GM19328 (cell line): Measurements from ENCODE around the gene EPB42.
A peak's percentile ranks its signal among the peaks of the same experiment; 100 is the strongest.

Experiments used
- ATAC-seq: cut with Tn5 transposase; IDR thresholded peaks from one replicate; pipeline ENCODE4 v1.9.1; 2021; ENCODE audit warnings: mild to moderate bottlenecking, moderate library complexity; ENCODE audit not compliant: unreplicated experiment

EPB42 gene

DNA sequence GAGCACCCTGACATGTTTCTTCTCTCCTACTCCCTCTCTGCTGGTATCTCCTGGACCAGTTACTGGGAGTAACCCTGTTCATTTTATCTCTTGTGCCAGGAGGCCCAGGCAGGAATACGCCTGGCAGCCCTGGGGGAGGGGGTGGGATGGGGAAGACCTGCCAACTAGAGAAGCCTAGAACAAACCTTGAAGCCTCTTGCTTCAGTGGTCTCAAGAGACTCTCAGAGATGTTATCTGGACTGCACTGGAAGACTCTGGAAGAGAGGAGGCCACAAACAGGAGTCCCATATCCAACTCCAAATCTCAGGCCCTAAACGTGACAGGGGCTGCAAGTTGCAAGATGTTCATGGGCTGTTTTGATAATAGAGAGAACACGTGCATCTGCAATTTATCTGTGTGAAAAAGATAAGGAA, at the start of gene EPB42:
Gene EPB42 (minus strand): TSS at position 28 of the 413 bp plus-strand sequence. CDS start 193 bp downstream, outside the sequence.
- ATAC-seq = no peak

DNA sequence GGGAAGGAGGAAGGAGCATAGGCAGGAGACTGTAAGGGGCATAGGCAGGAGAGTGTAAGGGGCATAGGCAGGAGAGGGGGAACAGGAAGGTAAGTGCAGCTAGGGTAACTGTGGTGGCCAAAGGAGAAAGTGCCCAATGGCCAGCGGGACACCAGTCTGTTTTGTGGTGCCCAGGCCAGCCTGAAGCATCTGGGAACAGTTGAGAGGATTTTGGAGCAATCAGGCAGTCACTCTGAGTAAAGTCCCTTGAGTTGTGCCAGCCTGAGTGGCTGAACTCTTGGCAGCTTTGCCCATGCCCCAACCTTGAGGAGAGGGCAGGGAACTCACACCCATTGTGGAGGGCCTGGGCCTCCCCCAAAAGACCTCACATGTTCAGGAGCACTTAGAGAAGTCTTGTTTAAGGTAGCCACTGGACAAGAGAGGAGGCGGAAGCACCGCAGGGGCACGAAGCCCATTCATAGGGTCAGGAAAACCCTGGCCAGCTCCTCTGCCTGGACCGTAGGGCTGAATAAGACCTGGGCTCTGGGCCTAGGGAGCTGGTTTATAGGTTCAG, 49.4 kb upstream of the EPB42 start:
- no peak for ATAC-seq

GRCh38 chr15:43268111-43269105, 47.6 kb upstream of the EPB42 start:
- no peak for ATAC-seq

DNA sequence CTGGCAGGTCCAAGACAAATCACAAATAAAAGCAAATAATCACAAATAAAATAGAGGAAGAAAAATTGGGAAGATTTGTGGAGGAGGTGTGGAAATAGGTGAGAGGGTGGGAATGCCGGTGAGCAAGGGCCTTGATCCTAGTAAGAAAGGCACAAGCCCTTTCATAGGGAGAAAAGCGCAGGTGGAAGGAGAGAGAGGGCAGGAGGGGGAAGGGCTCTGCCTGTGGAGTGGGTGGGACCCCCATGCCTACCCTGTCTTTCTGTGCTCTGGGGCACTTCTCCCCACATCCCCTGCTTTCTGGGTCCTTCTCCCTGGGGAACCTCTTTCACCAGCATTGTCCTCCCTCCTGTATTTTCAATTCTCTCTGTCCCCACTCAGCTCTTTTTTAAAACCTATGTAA, 46.6 kb upstream of the EPB42 start:
- ATAC-seq = no peak

DNA sequence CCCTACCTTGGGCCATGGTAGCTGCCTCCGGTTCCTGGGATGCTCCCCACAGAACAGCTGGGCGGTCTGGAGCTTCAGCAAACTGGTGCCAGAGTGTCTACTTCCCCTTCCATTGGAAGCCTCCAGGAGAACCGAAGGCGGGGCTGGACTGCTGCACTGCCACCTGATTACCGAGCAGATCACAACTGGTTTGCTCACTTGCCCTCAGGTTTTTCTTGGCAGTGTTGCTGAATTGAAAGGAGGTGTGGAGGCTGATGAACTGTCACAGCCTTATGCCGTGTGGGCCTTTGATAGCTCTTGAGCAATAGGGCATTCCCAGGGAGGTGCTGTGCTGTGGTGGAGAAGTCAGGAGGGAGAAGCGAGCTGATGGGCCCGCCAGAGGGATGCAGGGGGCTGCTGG, 46.0 kb upstream of the EPB42 start, which contains the start of gene TGM5:
Gene TGM5 (minus strand): TSS at position 95 of the 400 bp plus-strand sequence. CDS start 79 bp downstream, at position 16.
- ATAC-seq = no peak

- no peak for ATAC-seq
Measured at GRCh38 chr15:43266386-43266785, 45.6 kb upstream of the EPB42 start.

DNA sequence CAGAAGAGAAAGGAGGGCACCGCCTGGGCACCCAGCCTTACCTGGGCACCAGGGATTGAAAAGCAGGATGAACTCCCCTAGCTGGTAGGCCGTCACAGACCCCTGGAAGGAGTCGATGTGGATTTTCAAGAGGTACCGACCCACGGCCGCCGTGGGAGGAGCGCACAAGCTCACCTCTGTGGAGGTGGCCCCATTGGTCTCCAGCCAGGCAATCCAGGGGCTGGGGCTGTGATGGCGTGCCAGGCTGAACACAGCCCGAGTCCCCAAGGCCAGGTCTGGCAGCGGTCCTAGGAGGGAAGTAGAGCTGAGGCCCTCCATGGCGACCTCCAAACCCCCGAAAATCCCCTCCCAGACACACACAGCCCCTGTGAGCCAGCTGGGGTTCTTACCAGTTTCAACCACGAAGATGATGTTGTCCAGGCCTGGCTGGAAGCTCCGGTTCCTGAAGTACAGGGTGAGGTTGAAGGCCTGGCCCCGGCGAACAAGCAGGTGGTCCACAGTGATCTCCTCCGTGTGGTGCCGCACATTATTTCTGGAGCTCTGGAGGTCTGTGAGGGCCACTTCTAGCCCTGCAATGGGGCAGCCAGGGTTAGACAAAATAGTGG, 39.3 kb upstream of the EPB42 start:
- no peak for ATAC-seq

- no peak for ATAC-seq
Measured at GRCh38 chr15:43258781-43259180, 38.0 kb upstream of the EPB42 start.

GRCh38 chr15:43256341-43256740, 35.5 kb upstream of the EPB42 start:
- ATAC-seq = no peak

DNA sequence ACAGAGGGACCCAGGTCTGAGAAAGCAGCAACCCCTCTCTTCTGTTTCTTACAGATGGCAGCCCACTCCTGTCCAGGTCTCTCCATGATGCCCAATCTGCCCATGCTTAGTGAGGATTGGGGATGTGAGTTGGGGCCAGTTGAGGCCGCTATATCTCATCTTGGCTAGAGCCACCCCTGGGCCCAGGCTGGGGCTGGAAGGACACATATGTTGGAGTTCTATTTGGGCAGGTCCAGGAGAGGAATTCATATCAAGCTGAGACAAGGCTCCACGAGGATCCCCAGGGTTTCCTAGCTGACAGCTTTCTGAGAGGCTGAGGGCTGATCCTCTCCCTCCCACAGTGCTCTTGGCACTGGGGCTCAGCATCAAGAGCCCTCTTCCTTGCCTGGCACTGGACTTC, 34.6 kb upstream of the EPB42 start:
- no peak for ATAC-seq

DNA sequence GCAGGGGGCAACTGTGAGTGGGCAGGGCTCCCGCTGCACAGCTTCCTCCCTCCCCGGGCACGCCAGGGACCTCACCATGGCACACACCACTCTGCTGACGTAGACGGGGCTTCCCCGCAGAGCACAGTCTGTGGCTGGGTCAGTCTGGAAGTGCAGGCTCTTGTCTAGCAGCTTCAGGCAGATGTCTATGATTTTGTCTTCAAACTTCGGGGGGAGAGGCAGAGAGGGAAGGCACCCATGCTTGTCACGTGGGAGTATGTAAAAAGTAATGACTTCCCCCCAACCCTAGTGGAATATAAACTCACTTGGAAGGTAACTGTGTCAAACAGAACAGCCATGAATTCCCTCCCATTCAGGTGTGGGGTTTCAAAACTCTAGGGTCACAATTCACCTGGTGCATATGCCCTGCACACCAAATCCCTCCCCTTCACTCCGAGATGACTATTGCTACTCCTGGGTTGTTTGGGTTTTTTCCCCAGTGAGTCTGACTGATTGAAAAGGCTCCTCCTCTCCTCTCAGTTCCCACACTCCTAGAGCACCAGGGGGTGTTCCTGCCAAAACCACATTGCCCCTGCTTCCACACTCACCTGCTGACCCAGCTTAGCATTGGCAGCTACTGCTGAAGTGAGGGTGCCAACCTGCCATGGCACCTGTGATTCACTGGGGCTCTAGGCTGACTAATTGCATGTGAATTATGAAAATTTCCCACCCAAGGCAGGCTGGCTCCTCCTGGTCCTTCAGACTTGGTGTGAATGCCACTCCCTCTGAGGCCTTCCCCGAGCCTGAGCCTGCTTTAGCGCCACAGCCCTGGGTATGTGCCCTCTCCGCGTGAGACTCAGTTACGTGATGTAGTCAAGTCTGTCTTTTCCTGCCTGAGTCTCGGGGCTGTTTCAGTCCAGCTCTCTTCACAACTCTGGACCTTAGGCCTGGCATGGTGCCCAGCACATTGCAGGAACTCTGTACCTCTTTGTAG, 32.9 kb upstream of the EPB42 start:
- no peak for ATAC-seq

DNA sequence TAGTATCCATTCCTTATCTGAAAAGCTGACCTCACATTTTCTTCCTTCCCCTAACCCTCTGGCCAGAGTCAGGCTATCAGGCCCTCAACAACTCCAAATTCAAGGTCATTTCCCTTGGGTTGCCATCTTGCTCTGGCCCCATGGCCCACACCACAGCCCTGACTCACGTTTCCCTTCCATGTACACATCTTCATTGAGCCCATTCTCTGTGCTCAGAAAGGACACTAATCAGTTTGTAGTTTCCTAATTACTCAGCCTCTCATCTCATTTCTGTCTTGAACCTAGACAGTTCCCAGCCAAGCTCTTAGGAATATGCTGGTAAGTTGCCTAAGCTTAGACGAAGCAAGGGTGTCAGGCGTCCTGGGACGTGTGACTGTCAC, 31.0 kb upstream of the EPB42 start:
- no peak for ATAC-seq

DNA sequence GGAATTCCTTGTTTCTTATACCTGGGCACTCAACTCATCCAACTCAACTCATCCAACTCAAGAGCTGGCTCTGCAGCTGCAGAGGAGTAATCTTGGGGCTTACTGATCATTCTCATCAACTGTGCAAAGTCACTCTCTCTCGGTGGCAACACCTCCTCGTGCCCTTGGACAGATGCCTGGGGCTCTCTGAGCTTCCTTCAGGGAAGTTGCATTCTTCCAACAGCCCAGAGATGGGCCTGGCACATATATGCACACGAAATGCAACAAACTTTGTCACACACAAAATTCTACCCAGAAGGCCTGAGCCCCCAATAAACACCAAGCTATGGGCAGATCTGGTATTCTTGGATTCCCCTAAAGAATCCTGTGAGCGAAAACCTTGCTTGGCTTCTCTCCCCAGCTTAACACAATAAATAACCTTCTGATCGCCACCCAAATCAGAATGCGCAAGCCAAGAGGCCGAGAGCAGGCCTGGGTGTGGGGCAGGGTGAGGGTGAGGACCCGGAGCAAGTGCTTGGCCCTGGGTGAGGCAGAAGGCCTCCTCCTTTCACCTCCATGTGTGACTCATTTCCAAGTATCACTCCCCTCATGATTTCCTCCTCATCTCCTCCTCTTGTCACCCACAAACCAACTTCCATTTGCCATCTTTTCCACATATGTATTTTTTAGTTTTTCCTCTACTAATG, 30.5 kb upstream of the EPB42 start:
- ATAC-seq = no peak

DNA sequence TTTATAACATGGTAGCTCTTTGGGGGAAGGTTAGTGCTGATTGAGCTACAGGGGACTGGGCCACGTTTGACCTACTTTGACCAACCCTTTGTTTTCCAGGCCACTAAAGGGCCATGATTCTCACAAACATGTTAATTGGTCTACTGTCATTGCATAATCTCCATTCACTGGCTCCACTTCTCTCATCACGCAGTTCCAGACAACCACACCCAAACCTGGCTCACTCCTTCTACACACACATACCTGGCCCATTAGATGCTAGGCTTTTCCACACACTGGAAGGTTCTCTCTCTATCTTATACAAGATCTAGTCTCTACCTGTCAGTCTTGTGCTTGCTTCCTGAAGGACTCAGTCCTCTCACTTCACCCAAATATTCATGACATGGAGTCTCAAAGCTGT, 30.0 kb upstream of the EPB42 start:
- no peak for ATAC-seq

GRCh38 chr15:43249699-43250203, 28.9 kb upstream of the EPB42 start:
- ATAC-seq = peak; percentile 44

GRCh38 chr15:43249236-43249635, 28.4 kb upstream of the EPB42 start:
- ATAC-seq = peak; percentile 10

DNA sequence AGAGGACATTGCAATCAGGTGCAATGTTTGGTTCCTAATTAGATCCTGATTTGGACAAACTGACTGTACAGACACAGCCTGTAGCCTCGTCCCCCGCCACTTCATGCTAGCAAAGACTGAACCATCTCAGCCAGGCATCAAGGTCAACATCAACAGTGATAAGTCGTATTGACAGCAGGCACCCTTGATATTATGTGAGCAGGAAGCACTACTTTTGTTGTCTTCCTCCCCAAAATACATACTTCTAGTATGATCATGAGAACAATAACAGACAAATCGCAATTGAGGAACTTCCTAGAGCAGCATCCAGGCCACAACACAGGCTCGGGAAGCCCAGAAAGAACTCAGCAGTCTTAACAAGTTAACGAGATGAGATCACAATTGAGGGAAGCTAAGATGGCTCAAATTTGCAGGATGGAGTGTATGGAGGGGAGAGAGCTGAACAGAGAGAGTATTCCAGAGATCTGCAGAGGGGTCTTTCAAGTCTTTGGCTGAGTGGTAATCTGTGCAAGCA, 25.5 kb upstream of the EPB42 start:
- no peak for ATAC-seq

- no peak for ATAC-seq
Measured at GRCh38 chr15:43244092-43244491, 23.3 kb upstream of the EPB42 start.

DNA sequence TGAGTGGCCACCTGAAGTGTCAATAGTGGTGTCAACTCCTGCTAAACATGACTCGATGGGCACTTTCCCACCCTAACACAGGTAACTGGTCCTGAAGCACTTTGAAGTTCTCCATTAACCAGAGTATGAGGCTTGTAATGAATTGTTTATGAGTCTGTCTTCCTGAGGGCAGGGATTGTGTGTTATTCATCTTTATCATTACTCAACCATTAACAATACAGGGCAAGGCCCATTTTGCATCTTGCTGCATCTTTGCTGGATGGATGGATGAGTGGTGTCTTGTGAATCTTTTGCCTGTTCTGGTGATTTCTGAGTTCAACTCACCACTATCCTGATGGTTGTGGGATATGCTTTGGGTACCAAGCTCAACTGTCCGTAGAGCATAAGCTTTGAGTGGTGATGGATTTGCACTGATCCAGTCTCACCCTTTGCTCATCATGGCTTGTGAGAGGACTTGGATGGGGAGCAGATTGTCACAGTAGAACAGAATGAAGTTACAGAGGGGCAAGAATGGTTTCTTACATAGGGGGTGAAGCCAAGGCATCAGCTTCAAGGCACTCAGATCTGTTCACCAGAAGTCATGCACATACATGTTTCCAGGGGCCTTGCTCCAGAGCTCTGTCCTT, 22.3 kb upstream of the EPB42 start:
- no peak for ATAC-seq
